ENCODE data around the gene WWTR1.

DNA sequence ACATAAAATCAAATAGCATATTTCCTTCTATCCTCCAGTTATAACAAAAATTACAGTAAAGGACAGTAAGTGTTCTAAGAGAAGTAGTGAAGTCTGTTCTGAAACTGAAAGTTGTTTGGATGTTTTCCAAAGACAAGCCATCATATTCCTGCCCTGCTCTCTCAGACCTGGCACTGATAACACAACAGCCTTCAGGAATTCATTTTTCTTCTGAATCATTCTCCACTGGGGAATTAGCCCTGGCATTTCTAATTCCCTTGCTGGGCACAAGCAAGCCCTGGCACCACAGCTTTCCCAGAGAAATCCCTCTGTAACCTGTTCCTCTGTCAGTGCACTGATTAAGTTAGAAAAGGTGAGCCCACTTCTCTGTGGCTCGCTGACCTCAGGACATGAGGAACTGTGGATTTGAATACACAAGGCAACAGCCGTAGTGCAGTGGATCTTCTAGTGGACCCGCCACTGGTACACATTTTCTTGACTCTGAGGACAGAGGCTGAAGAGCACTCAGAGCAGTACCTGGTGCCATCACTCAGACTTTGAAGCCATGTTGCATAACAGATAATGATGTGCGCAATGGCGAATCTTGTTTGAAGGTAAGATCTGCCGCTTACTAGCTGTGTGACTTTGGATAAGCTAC is 61.6 kb downstream of the WWTR1 start:
- TF ChIP-seq GATA2 (IDR thresholded peaks at IDR 0.05; ENCODE audit: low read depth, low read length) (no peak), GATA3 (IDR thresholded peaks at IDR 0.05; ENCODE audit: low read depth, low read length) (no peak)
